GM18499 (cell line): ENCODE data around the gene NEGR1.

ENCODE experiments used
- ATAC-seq: cut with Tn5 transposase; IDR thresholded peaks from one replicate; pipeline ENCODE4 v1.9.1; 2021; ENCODE audit warnings: moderate number of reproducible peaks; ENCODE audit not compliant: insufficient read depth, unreplicated experiment

Gene NEGR1

GRCh38 chr1:72282271-72283021 lies at the start of gene NEGR1:
Gene NEGR1 (minus strand): TSS chr1:72282539.
- peak; percentile 42 for ATAC-seq

- no peak for ATAC-seq
Observed at GRCh38 chr1:72326494-72326893, 44.2 kb upstream of the NEGR1 start.

GRCh38 chr1:72324451-72324850 lies 42.1 kb upstream of the NEGR1 start:
- ATAC-seq, result no peak

GRCh38 chr1:72322910-72323309 lies 40.6 kb upstream of the NEGR1 start:
- no peak for ATAC-seq

GRCh38 chr1:72296501-72296900 lies 14.2 kb upstream of the NEGR1 start:
- ATAC-seq, result no peak

- ATAC-seq, result no peak
Observed at GRCh38 chr1:72288886-72289285, 6.5 kb upstream of the NEGR1 start.

GRCh38 chr1:72286401-72286800 lies 4.1 kb upstream of the NEGR1 start:
- ATAC-seq, result no peak

GRCh38 chr1:72285074-72285425 lies 2.7 kb upstream of the NEGR1 start:
- ATAC-seq, result no peak

GRCh38 chr1:72284348-72285073 lies 2.2 kb upstream of the NEGR1 start:
- peak; percentile 83 for ATAC-seq

GRCh38 chr1:72284084-72284347 lies 1.7 kb upstream of the NEGR1 start:
- no peak for ATAC-seq

GRCh38 chr1:72283307-72284083 lies 1.2 kb upstream of the NEGR1 start:
- no peak for ATAC-seq

GRCh38 chr1:72283022-72283306 lies 625 bp upstream of the NEGR1 start:
- no peak for ATAC-seq

GRCh38 chr1:72281637-72282270 lies 585 bp downstream of the NEGR1 start:
- no peak for ATAC-seq

- ATAC-seq, result no peak
Observed at GRCh38 chr1:72281144-72281543, 1.2 kb downstream of the NEGR1 start.

GRCh38 chr1:72280711-72281110 lies 1.6 kb downstream of the NEGR1 start:
- ATAC-seq, result no peak

- no peak for ATAC-seq
Observed at GRCh38 chr1:72280131-72280530, 2.2 kb downstream of the NEGR1 start.

GRCh38 chr1:72278461-72278860 lies 3.9 kb downstream of the NEGR1 start:
- ATAC-seq, result no peak

- ATAC-seq, result no peak
Observed at GRCh38 chr1:72271555-72272085, 10.7 kb downstream of the NEGR1 start.

GRCh38 chr1:72262735-72263134 lies 19.6 kb downstream of the NEGR1 start:
- ATAC-seq, result no peak

GRCh38 chr1:72253132-72253531 lies 29.2 kb downstream of the NEGR1 start:
- ATAC-seq, result no peak

GRCh38 chr1:72241397-72241796 lies 40.9 kb downstream of the NEGR1 start:
- ATAC-seq, result no peak
